ENCODE data around the gene LHX2.
"Not testable (repeated sequence)": the region's sequence is repeated elsewhere in the genome, so short reads cannot be mapped to it uniquely, and the experiment has no call there.

Gene LHX2, protein sequence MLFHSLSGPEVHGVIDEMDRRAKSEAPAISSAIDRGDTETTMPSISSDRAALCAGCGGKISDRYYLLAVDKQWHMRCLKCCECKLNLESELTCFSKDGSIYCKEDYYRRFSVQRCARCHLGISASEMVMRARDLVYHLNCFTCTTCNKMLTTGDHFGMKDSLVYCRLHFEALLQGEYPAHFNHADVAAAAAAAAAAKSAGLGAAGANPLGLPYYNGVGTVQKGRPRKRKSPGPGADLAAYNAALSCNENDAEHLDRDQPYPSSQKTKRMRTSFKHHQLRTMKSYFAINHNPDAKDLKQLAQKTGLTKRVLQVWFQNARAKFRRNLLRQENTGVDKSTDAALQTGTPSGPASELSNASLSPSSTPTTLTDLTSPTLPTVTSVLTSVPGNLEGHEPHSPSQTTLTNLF

GRCh38 chr9:124011460-124012301 is at the start of gene LHX2:
LHX2 (plus strand) TSS chr9:124011768; CDS start chr9:124012349, 581 bp downstream.
- peak; percentile 65 to 74 for DNase-seq

GRCh38 chr9:123964761-123965160 is 46.8 kb upstream of the LHX2 start:
- DNase-seq = no peak

GRCh38 chr9:123965801-123966686 is 45.5 kb upstream of the LHX2 start:
- DNase-seq = no peak

- DNase-seq = no peak
Measured at GRCh38 chr9:123967323-123967722, 44.2 kb upstream of the LHX2 start.

DNA sequence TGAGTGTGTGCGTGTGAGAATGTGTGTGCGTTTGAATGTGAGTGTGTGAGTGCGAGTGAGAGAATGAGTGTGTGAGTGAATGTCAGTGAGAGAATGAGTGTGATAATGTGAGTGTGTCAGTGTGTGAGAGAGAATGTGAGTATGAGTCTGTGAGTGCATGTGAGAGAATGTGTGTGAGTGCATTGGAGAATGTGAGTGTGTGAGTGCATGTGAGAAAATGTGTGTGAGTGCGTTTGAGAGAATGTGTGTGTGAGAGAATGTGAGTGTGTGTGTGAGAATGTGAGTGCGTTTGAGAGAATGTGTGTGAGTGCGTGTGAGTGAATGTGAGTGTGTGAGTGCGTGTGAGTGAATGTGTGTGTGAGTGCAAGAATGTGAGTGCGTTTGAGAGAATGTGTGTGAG is 39.0 kb upstream of the LHX2 start:
- DNase-seq = no peak

DNA sequence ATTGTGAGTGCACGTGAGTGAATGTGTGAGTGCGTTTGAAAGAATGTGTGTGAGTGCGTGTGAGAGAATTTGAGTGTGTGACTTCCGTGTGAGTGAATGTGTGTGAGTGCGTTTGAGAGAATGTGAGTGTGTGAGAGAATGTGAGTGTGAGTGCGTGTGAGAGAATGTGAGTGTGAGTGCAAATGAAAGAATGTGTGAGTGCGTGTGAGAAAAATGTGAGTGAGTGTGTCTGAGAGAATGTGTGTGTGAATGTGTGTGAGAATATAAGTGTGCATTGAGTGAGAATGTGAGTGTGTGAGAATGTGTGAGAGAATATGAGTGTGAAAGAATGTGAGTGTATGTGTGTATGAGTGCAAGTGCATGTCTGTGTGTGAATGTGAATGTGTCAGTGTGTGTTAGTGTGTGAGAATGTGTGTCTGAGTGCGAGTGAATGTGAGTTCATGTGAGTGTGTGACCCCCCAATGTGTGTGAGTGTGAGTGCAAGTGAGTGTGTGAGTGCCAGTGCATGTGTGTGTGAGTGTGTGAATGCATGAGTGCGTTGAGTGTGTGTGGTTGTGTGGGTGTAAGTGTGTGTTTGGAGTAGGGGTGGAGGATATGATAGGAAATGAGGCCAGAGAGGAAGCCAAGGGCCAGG is 37.9 kb upstream of the LHX2 start:
- DNase-seq = no peak

- DNase-seq = no peak
Measured at GRCh38 chr9:123974471-123974870, 37.1 kb upstream of the LHX2 start.

- DNase-seq = no peak
Measured at GRCh38 chr9:123975871-123976270, 35.7 kb upstream of the LHX2 start.

GRCh38 chr9:123976579-123976978 is 35.0 kb upstream of the LHX2 start:
- not testable (repeated sequence) for DNase-seq

DNA sequence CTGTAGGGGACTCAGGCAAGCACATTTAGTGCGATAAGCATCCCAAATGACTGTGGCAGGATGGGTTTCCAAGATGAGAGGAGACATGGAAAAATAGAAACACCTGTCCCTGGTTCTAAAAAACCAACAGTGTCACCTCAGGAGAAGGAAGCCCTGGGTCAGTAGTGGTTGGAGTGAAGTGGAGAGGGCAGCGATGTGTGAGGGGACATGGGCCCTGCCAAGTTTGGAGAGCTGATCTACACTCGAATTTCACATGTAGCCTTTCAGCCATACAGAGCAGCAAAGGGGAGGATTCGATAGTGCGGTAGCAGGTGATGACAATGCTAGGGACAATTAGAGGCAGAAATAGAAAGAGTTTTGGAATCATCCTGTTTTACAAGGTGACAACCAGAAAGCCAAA is 32.6 kb upstream of the LHX2 start:
- DNase-seq = no peak

DNA sequence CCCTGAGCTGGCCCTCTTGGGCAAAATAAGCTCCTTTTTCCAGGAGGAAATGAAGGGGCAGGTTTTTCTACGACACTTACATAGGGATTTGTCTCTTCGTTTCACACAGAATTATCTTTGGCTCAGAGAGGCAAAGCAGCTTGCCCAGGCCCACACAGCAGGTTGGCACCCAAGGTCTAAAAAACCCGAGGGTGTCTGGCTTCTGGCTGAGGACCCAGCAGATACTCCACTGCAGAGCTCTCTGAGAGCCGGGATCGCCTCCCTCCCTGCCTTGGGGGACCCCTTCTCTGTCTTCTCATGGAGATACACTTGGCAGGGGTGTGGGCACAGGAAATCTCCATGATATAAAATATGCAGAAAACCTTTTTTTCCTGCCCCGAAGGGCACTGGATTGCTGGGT is 29.0 kb upstream of the LHX2 start:
- DNase-seq = no peak

GRCh38 chr9:123983047-123983446 is 28.5 kb upstream of the LHX2 start:
- no peak for DNase-seq

GRCh38 chr9:123984802-123985201 is 26.8 kb upstream of the LHX2 start:
- no peak for DNase-seq

GRCh38 chr9:123985869-123986268 is 25.7 kb upstream of the LHX2 start:
- DNase-seq = no peak

GRCh38 chr9:123990427-123990826 is 21.1 kb upstream of the LHX2 start:
- no peak for DNase-seq

- DNase-seq = not testable (repeated sequence)
Measured at GRCh38 chr9:123992679-123993078, 18.9 kb upstream of the LHX2 start.

DNA sequence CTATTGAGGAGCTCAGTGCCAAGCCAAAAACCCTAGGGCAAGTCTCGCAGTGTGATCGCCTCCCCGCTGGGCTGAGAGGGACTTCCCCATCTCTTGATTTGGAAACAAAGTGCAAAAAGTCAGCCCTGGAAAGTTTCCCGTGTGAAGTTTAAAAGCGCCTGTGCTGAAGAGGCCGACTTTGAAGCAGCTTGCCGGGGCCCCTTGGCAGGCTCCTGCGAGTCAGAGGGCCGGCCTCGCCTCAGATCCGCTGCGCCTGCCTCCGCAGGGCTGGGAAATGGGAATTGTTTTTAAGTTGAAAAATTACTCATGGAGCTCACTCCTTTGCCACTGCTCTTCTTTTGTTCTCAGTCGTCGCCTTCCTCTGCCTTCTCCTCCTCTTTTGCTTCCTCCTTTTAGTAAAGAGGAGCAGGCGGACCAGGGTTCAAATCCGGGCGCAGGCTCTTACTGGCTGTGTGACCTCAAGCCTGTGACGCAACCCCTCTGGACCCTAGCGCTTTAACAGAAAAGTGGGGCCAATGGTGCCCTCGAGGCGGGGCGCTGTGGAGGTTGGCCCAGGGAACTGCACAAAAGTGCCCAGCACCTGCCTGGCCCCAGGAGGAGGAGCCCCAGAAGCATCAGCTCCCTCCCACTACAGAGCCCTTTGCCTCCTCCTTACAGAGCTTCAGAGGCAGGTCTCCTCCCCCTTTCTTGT is 14.7 kb upstream of the LHX2 start:
- peak; percentile 67 to 68 for DNase-seq

DNA sequence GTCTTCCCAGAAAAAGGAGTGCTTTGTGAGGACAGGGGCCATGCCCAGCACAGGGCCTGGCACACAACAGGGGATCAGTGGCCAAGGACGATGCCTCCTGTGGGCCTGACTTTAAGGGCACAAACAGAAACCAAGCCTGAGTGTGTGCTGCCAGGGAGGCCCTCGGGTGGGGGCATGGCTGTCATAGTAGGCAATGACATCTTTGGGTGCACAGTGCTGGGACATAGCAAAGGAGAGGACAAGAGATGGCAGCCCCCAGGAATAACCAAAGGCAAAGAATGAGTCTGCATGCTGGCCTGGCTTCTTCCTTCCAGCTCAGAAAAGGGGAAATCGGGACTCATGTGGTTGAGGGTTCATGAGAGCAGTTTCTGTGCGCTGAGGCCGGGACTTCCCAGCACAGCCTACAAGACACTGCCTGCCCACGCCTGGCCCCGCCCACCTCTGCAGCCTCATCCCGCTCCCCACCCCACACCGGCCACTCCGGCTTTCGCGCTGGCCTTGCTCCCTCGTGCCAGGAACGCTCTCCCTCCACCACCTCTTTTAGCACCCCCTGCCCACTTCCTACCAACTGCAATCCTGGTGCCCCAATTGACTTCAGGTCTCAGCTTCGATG is 13.8 kb upstream of the LHX2 start:
- DNase-seq = peak; percentile 47 to 52

DNA sequence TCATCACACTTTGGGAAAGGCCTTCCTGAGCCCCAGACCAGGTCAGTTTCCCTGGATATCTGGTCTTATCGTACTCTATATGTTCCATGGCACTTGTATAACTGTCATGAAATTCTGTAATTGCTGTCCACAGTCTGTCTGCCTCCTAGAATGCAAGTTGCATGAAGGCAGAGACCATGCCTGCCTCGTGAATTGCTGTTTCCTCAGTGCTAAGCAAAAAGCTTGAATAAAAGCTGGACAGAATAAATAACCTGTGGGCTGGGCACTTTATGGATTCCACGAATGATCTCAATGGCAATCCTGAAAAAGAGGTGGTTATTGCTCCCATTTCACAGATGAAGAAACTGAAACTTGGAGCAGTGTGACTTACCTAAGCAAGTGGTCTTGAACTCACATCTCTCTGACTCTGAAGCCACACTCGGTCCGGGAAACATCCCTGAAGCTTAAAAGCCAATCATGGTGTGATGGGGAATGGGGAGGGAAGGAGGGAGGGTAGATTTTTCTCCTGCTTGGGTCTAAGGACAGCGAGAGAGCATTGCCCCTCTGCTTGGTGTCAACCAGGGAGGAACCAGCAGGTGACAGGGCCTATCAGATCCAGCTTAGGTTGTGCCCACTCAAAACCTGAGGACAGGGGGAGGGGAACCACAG is 13.2 kb upstream of the LHX2 start:
- no peak for DNase-seq

DNA sequence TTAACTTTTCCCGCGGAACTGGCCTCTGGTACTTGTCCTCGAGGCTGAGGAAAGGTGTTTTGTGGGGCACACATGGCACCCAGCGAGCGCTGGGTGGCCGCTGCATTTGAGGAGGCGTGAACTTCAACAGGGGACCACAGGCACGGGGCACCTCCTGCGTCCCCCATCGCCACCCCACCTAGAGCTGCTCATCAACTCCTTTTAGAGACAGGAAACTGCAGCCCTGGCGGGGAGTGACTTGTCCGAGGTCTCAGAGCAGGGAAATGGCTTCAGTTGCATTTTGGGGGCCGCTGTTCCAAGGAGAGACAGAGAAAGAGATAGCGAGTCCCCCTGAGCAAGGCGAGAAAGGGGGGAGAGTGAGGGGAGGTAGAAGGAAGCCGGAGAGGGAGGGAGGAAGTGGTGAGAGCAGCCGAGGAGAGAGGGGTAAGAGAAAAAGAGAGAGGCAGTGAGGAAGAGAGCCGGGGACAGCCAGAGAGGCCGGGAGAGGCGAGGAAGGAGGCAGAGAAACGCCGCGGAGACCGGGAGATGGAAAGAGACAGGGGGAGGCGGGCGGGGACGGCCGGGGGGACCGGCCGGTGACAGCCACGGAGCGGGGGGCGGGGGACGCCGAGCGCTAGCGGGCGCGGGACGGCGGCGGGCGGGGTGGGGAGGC is 12.5 kb upstream of the LHX2 start:
- peak in 1 of 2 experiments; percentile 37 for DNase-seq
